HEK293T (cell line): ENCODE data around the gene UNKL.

Source experiments
- ARNT ChIP-seq: fragments of 450-650 bp; IDR thresholded peaks from 2 replicates; pipeline ENCODE4 v1.6.1; 2017; ENCODE audit warnings: mild to moderate bottlenecking
- BHLHE40 ChIP-seq: fragments of 450-650 bp; IDR thresholded peaks from 2 replicates; pipeline ENCODE4 v1.6.1; 2016; ENCODE audit warnings: mild to moderate bottlenecking, moderate library complexity, borderline replicate concordance
- ELF4 ChIP-seq: fragments of 450-650 bp; IDR thresholded peaks from 2 replicates; pipeline ENCODE4 v1.6.1; 2017; ENCODE audit warnings: antibody characterized with exemption
- FOXA1 ChIP-seq: fragments of 450-650 bp; IDR thresholded peaks from 2 replicates; pipeline ENCODE4 v1.6.1; 2016; ENCODE audit warnings: mild to moderate bottlenecking
- FOXK2 ChIP-seq: fragments of 450-650 bp; IDR thresholded peaks from 2 replicates; pipeline ENCODE4 v1.6.1; 2016; ENCODE audit warnings: mild to moderate bottlenecking
- FOXM1 ChIP-seq: fragments of 450-650 bp; IDR thresholded peaks from 2 replicates; pipeline ENCODE4 v1.6.1; 2017; ENCODE audit warnings: mild to moderate bottlenecking, borderline replicate concordance
- LEF1 ChIP-seq: fragments of 450-650 bp; IDR thresholded peaks from 2 replicates; pipeline ENCODE4 v1.6.1; 2017; ENCODE audit warnings: mild to moderate bottlenecking, borderline replicate concordance
- NFRKB ChIP-seq: fragments of 450-650 bp; IDR thresholded peaks from 2 replicates; pipeline ENCODE4 v1.6.1; 2016; ENCODE audit warnings: mild to moderate bottlenecking, moderate library complexity
- PKNOX1 ChIP-seq: fragments of 450-650 bp; IDR thresholded peaks from 2 replicates; pipeline ENCODE4 v1.6.1; 2016
- SP1 ChIP-seq: fragments of 450-650 bp; IDR thresholded peaks from 2 replicates; pipeline ENCODE4 v1.6.1; 2017
- TARDBP ChIP-seq: fragments of 450-650 bp; IDR thresholded peaks from 2 replicates; pipeline ENCODE4 v1.6.1; 2016
- ZNF384 ChIP-seq: fragments of 450-650 bp; IDR thresholded peaks from 2 replicates; pipeline ENCODE4 v1.6.1; 2016

GRCh38 chr16:1403733-1404132, 10.8 kb downstream of the UNKL start:
- TF ChIP-seq BHLHE40: no peak
- no peak for TF ChIP-seq FOXA1
- TF ChIP-seq SP1: no peak
- TF ChIP-seq FOXM1: no peak
- no peak for TF ChIP-seq LEF1
- no peak for TF ChIP-seq ZNF384
- TF ChIP-seq NFRKB: no peak
- TF ChIP-seq TARDBP: no peak
- no peak for TF ChIP-seq ELF4
- TF ChIP-seq FOXK2: no peak
- TF ChIP-seq ARNT: no peak
- no peak for TF ChIP-seq PKNOX1
